ENCODE measurements around the gene POLE2. TPM values are rescaled to one million over a fixed set of nuclear protein-coding genes. Genes with fewer than 3 reads are reported as not detected.
"Not testable (repeated sequence)": the region's sequence is repeated elsewhere in the genome, so short reads cannot be mapped to it uniquely, and the experiment has no call there.

Gene POLE2
- total RNA-seq, 1 experiment from 2014 or later = 3.8 TPM

GRCh38 chr14:49659526-49660455 lies 28.2 kb downstream of the POLE2 start:
- CTCF ChIA-PET = no interaction called here
- H3K27ac Mint-ChIP-seq (ENCODE audit: low read depth, unreplicated experiment) = no peak overlapping the region

GRCh38 chr14:49657500-49657899 lies 30.5 kb downstream of the POLE2 start:
- BruUV-seq (replicated peaks); intact Hi-C loops (cut with micrococcal nuclease); H3K27me3 Mint-ChIP-seq (ENCODE audit: insufficient read depth, unreplicated experiment); H3K9me3 Mint-ChIP-seq (ENCODE audit: unreplicated experiment); H3K4me3 Mint-ChIP-seq (ENCODE audit: unreplicated experiment); H3K36me3 Mint-ChIP-seq (ENCODE audit: insufficient read depth, unreplicated experiment); H3K4me1 Mint-ChIP-seq (ENCODE audit: insufficient read depth, unreplicated experiment): not testable (repeated sequence)
- POLR2A ChIA-PET = interaction anchor here (0.6 kb wide), 1 partner anchor 529 kb away, joined by 3 read pairs; no protein-coding TSS in a partner anchor
- CTCF ChIA-PET = interaction anchor here (1.8 kb wide), 1 partner anchor 23 kb away, joined by 4 read pairs; the partner anchor contains the start of gene DNAAF2
- peak overlapping the region; percentile 27 for H3K27ac Mint-ChIP-seq (ENCODE audit: low read depth, unreplicated experiment)
- DNase-seq (ENCODE audit: unreplicated experiment) = peak; percentile 47

More at GRCh38 chr14:49659526-49660455, 28.2 kb downstream of the POLE2 start:
- H3K9me3 Mint-ChIP-seq (ENCODE audit: unreplicated experiment) = no peaks in the 10 kb centered on the region
- no peaks in the 10 kb centered on the region for H3K27me3 Mint-ChIP-seq (ENCODE audit: insufficient read depth, unreplicated experiment)
- POLR2A ChIA-PET = interaction anchor here (0.6 to 1.7 kb wide), 4 partner anchors 21 to 108 kb away, joined by 3 to 4 read pairs (median 3); partner anchors contain the start of genes DNAAF2, KLHDC2 and RPS29
- TF ChIP-seq CTCF (IDR thresholded peaks at IDR 0.05; ENCODE audit: unreplicated experiment) = no peak
- intact Hi-C loops (cut with micrococcal nuclease) = no loop called here
- DNase-seq (ENCODE audit: unreplicated experiment) = peak; percentile 14
- no peaks in the 10 kb centered on the region for H3K4me1 Mint-ChIP-seq (ENCODE audit: insufficient read depth, unreplicated experiment)
- BruUV-seq (replicated peaks) = no TSS peak
- no peak overlapping the region for H3K4me3 Mint-ChIP-seq (ENCODE audit: unreplicated experiment)
- H3K36me3 Mint-ChIP-seq (ENCODE audit: insufficient read depth, unreplicated experiment) = peaks cover 4% of the 10 kb centered on the region

- Mint-ChIP-seq H3K36me3 (ENCODE audit: insufficient read depth, unreplicated experiment) (peaks cover 18% of the 10 kb centered on the region), H3K9me3 (ENCODE audit: unreplicated experiment) (no peaks in the 10 kb centered on the region), H3K4me1 (ENCODE audit: insufficient read depth, unreplicated experiment) (no peaks in the 10 kb centered on the region), H3K4me3 (ENCODE audit: unreplicated experiment) (no peak overlapping the region), H3K27ac (ENCODE audit: low read depth, unreplicated experiment) (no peak overlapping the region), H3K27me3 (ENCODE audit: insufficient read depth, unreplicated experiment) (no peaks in the 10 kb centered on the region)
- DNase-seq (ENCODE audit: unreplicated experiment) = no peak
- BruUV-seq (replicated peaks) = no TSS peak
- no peak for TF ChIP-seq CTCF (IDR thresholded peaks at IDR 0.05; ENCODE audit: unreplicated experiment)
- ChIA-PET CTCF (interaction anchor here (0.6 to 1.0 kb wide), 3 partner anchors 8 to 69 kb away, joined by 3 to 4 read pairs (median 4); no protein-coding TSS in a partner anchor), POLR2A (interaction anchor here (1.2 kb wide), 1 partner anchor 113 kb away, joined by 4 read pairs; the partner anchor contains the start of gene KLHDC2)
- intact Hi-C loops (cut with micrococcal nuclease) = no loop called here
Measured at GRCh38 chr14:49654511-49654910, 33.5 kb downstream of the POLE2 start.

- intact Hi-C loops (cut with micrococcal nuclease) = no loop called here
- CTCF ChIA-PET = no interaction called here
- no peaks in the 10 kb centered on the region for H3K27me3 Mint-ChIP-seq (ENCODE audit: insufficient read depth, unreplicated experiment)
- no TSS peak for BruUV-seq (replicated peaks)
- DNase-seq (ENCODE audit: unreplicated experiment) = no peak
- TF ChIP-seq CTCF (IDR thresholded peaks at IDR 0.05; ENCODE audit: unreplicated experiment) = no peak
- H3K4me3 Mint-ChIP-seq (ENCODE audit: unreplicated experiment) = no peak overlapping the region
- peaks cover 18% of the 10 kb centered on the region for H3K36me3 Mint-ChIP-seq (ENCODE audit: insufficient read depth, unreplicated experiment)
- H3K27ac Mint-ChIP-seq (ENCODE audit: low read depth, unreplicated experiment) = no peak overlapping the region
- no peaks in the 10 kb centered on the region for H3K4me1 Mint-ChIP-seq (ENCODE audit: insufficient read depth, unreplicated experiment)
- POLR2A ChIA-PET = interaction anchor here (0.6 to 1.2 kb wide), 2 partner anchors 114 to 198 kb away, joined by 4 read pairs; partner anchors contain the start of gene KLHDC2
- no peaks in the 10 kb centered on the region for H3K9me3 Mint-ChIP-seq (ENCODE audit: unreplicated experiment)
Measured at GRCh38 chr14:49653508-49653907, 34.5 kb downstream of the POLE2 start.

Measured in MCF 10A (cell line).